OCI-LY1 (cell line): ENCODE data around the gene BIN1.
"Not testable (repeated sequence)": the region's sequence is repeated elsewhere in the genome, so short reads cannot be mapped to it uniquely, and the experiment has no call there.

Experiments
- H2AFZ ChIP-seq: fragments of 200-600 bp; sonication (generic), shearing (Covaris generic); 2 replicates; pipeline ENCODE4 v1.6.0; 2014; ENCODE audit warnings: antibody characterized with exemption, mild to moderate bottlenecking, low read length
- H3F3A ChIP-seq: fragments of 200-600 bp; sonication (generic), shearing (Covaris generic); 2 replicates; pipeline ENCODE4 v1.6.0; 2014; ENCODE audit warnings: mild to moderate bottlenecking, antibody characterized with exemption, low read length, moderate library complexity; ENCODE audit not compliant: insufficient read depth
- H3K27ac ChIP-seq: fragments of 200-600 bp; sonication (generic); 2 replicates; pipeline ENCODE4 v1.5.1; 2014; ENCODE audit warnings: low read length, mixed run types, mild to moderate bottlenecking, low read depth; ENCODE audit not compliant: poor library complexity, severe bottlenecking
- H3K27me3 ChIP-seq: fragments of 200-600 bp; sonication (generic); 2 replicates; pipeline ENCODE4 v1.6.0; 2014; ENCODE audit warnings: antibody characterized with exemption, mild to moderate bottlenecking, low read length, moderate library complexity; ENCODE audit not compliant: insufficient read depth
- H3K36me3 ChIP-seq: fragments of 200-600 bp; sonication (generic); 2 replicates; pipeline ENCODE4 v1.6.1; 2014; ENCODE audit warnings: mild to moderate bottlenecking, antibody characterized with exemption, low read length, moderate library complexity, mixed read lengths; ENCODE audit not compliant: insufficient read depth
- H3K4me1 ChIP-seq: fragments of 200-600 bp; sonication (generic); 2 replicates; pipeline ENCODE4 v1.5.1; 2014; ENCODE audit warnings: mild to moderate bottlenecking, low read length, moderate library complexity; ENCODE audit not compliant: insufficient read depth, severe bottlenecking
- H3K4me2 ChIP-seq: fragments of 200-600 bp; sonication (generic), shearing (Covaris generic); 2 replicates; pipeline ENCODE4 v1.6.1; 2014; ENCODE audit warnings: low read length
- H3K4me3 ChIP-seq: fragments of 200-600 bp; sonication (generic); 2 replicates; pipeline ENCODE4 v1.5.1; 2014; ENCODE audit warnings: low read length, low read depth, mild to moderate bottlenecking, mixed read lengths; ENCODE audit not compliant: poor library complexity, severe bottlenecking
- H3K79me2 ChIP-seq: fragments of 200-600 bp; shearing (Covaris generic); 2 replicates; pipeline ENCODE4 v1.6.1; 2016; ENCODE audit warnings: mixed run types, low read length, mixed read lengths; ENCODE audit not compliant: insufficient read depth
- H3K9ac ChIP-seq: fragments of 200-600 bp; sonication (generic), shearing (Covaris generic); 2 replicates; pipeline ENCODE4 v1.6.1; 2014; ENCODE audit warnings: mild to moderate bottlenecking, low read length, mixed read lengths
- H3K9me2 ChIP-seq: fragments of 200-600 bp; sonication (generic), shearing (Covaris generic); 2 replicates; pipeline ENCODE4 v1.6.1; 2014; ENCODE audit warnings: low read depth, mild to moderate bottlenecking, low read length, mixed read lengths
- H3K9me3 ChIP-seq: fragments of 200-600 bp; shearing (Covaris generic); 2 replicates; pipeline ENCODE4 v1.6.1; 2014; ENCODE audit warnings: low read length, mixed read lengths
- H4K20me1 ChIP-seq: fragments of 200-600 bp; sonication (generic), shearing (Covaris generic); 2 replicates; pipeline ENCODE4 v1.6.0; 2016; ENCODE audit warnings: mild to moderate bottlenecking, low read length; ENCODE audit not compliant: insufficient read depth
- CTCF ChIP-seq: fragments of 200-600 bp; sonication (generic), shearing (Covaris generic); IDR thresholded peaks from 2 replicates; pipeline ENCODE4 v1.5.1; 2017; ENCODE audit warnings: mild to moderate bottlenecking, antibody characterized with exemption, low read length, moderate library complexity, mixed read lengths
- EZH2 ChIP-seq: fragments of 200-600 bp; sonication (generic), shearing (Covaris generic); IDR thresholded peaks from 2 replicates; pipeline ENCODE4 v1.8.0; 2017; ENCODE audit warnings: borderline replicate concordance, mixed run types, mild to moderate bottlenecking, antibody characterized with exemption, low read length, moderate library complexity, mixed read lengths

The BIN1 gene

GRCh38 chr2:127122361-127123027, 15.5 kb upstream of the BIN1 start:
- TF ChIP-seq CTCF (no peak), EZH2 (no peak)
- no peaks in the 10 kb centered on the region for H3K36me3 ChIP-seq
- no peaks in the 10 kb centered on the region for H3F3A ChIP-seq
- H3K27me3 ChIP-seq: no peaks in the 10 kb centered on the region
- H3K27ac ChIP-seq: no peak overlapping the region
- no peak overlapping the region for H3K9ac ChIP-seq
- H3K79me2 ChIP-seq: no peaks in the 10 kb centered on the region
- H3K9me2 ChIP-seq: no peaks in the 10 kb centered on the region
- H3K4me3 ChIP-seq: no peak overlapping the region
- no peak overlapping the region for H2AFZ ChIP-seq
- H3K4me2 ChIP-seq: no peak overlapping the region
- no peaks in the 10 kb centered on the region for H3K4me1 ChIP-seq
- no peaks in the 10 kb centered on the region for H3K9me3 ChIP-seq
- no peaks in the 10 kb centered on the region for H4K20me1 ChIP-seq

DNA sequence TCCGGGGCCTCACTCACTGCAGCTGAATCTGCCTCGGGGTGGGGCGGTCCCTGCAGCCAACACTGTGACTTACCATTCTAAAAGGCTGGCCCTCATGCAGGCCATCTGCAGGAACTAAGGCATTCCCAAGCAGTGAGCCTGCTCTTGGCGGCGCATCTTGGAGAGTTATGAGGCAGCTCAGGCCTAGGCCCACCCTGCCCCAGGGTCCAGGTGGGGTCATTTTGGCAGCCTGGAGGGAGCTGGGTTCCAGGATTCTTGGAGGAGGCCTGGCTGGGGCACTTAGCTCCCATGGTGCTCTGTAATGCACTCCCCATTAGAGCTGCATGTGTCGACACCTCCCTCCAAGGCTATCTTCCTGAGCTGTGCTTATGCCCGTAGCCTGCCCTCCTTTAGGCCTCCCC, 14.8 kb upstream of the BIN1 start:
- Histone ChIP-seq H3K9me3 (no peaks in the 10 kb centered on the region), H3K36me3 (no peaks in the 10 kb centered on the region), H3K27me3 (no peaks in the 10 kb centered on the region), H3K4me1 (no peaks in the 10 kb centered on the region), H4K20me1 (no peaks in the 10 kb centered on the region), H2AFZ (no peak overlapping the region), H3F3A (no peaks in the 10 kb centered on the region), H3K4me2 (no peak overlapping the region), H3K4me3 (no peak overlapping the region), H3K79me2 (no peaks in the 10 kb centered on the region), H3K9me2 (no peaks in the 10 kb centered on the region), H3K27ac (no peak overlapping the region), H3K9ac (no peak overlapping the region)
- TF ChIP-seq EZH2 (no peak), CTCF (no peak)

DNA sequence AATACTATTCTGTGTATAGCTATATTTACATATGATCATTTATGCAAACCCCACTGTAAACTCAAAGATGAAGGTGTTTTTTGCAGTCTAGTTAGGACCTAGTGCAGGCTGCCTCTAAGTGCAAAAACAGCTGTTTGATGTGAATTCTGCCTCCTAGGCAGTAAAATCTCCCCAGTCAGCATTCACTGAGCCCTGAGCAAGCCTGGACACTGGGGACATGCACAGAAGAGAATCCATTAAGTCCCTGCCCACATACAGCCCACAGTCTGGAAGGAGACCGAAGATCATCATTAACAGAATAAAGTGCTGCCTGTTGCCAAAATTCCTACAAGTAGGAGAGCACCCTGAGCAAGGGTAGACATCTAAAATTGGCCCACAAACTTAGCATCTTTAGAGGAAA, 14.4 kb upstream of the BIN1 start:
- Histone ChIP-seq H3F3A (no peaks in the 10 kb centered on the region), H3K9me2 (no peaks in the 10 kb centered on the region)

DNA sequence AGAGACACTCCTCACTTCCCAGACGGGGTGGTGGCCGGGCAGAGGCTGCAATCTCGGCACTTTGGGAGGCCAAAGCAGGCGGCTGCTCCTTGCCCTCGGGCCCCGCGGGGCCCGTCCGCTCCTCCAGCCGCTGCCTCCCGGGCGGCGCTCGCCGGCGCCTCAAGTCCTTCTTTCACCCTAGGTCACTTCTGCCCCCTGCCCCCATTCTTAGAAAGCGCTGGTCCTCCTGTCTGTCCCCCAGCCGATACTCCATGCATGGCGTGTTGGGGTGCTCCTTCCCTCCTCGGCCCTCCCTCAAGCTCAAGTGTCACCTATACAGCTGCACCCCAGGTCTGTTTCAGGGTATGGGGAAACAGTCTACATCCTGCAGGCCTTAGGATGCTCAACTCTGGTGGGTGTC, 13.5 kb upstream of the BIN1 start:
- not testable (repeated sequence) for H3K9ac ChIP-seq

More for the DNA sequence above, 14.4 kb upstream of the BIN1 start:
- Histone ChIP-seq H3K79me2 (no peaks in the 10 kb centered on the region), H2AFZ (no peak overlapping the region), H3K4me3 (no peak overlapping the region), H3K9me3 (no peaks in the 10 kb centered on the region), H3K27ac (no peak overlapping the region), H3K4me2 (no peak overlapping the region), H4K20me1 (no peaks in the 10 kb centered on the region), H3K9ac (no peak overlapping the region), H3K27me3 (no peaks in the 10 kb centered on the region), H3K4me1 (no peaks in the 10 kb centered on the region), H3K36me3 (no peaks in the 10 kb centered on the region)
- TF ChIP-seq EZH2 (no peak), CTCF (no peak)

More for the DNA sequence above, 13.5 kb upstream of the BIN1 start:
- not testable (repeated sequence) for H3K27ac ChIP-seq, H3K9me2 ChIP-seq, H3K4me1 ChIP-seq, H3K27me3 ChIP-seq, H2AFZ ChIP-seq, H3K4me3 ChIP-seq, H3K79me2 ChIP-seq, H3K9me3 ChIP-seq, H4K20me1 ChIP-seq, H3F3A ChIP-seq, H3K4me2 ChIP-seq, H3K36me3 ChIP-seq
